CD14-positive monocyte (primary cell): ENCODE results near the gene NOP53. TPM values are rescaled to one million over a fixed set of nuclear protein-coding genes. Genes with fewer than 3 reads are reported as not detected.

Experiments used
- DNase-seq, 3 donors: peaks; one replicate each; pipeline ENCODE4 v3.0.0-alpha.2; 2011 to 2022
- H2AFZ ChIP-seq: 2 replicates; pipeline ENCODE4 v1.6.0; 2012; ENCODE audit warnings: mild to moderate bottlenecking, low read depth, low read length, inconsistent platforms; ENCODE audit not compliant: insufficient read depth, poor library complexity, severe bottlenecking
- H3K27ac ChIP-seq, 2 donors: 1 replicate in 1 of 2; 2 replicates in 1 of 2; pipeline ENCODE4 v1.5.1; 2012 to 2013; ENCODE audit warnings: low read length in 2 of 2, control low read depth in 1 of 2, inconsistent platforms in 1 of 2, low read depth in 1 of 2, mild to moderate bottlenecking in 1 of 2
- H3K27me3 ChIP-seq, 2 donors: one replicate each; pipeline versions ENCODE4 v1.6.0 to v1.6.1; 2011 to 2013; ENCODE audit warnings: low read length in 2 of 2; ENCODE audit not compliant: control insufficient read depth in 2 of 2, insufficient read depth in 2 of 2
- H3K36me3 ChIP-seq, 2 donors: replicated peaks in 1 of 2; 1 replicate in 1 of 2; 2 replicates in 1 of 2; pipeline versions ENCODE4 v1.5.1 to v1.6.1; 2012 to 2013; ENCODE audit warnings: low read length in 2 of 2, control low read depth in 1 of 2, inconsistent platforms in 1 of 2, mild to moderate bottlenecking in 1 of 2; ENCODE audit not compliant: insufficient read depth in 2 of 2, control insufficient read depth in 1 of 2
- H3K4me1 ChIP-seq, 2 donors: 1 replicate in 1 of 2; 2 replicates in 1 of 2; pipeline versions ENCODE4 v1.5.1 to v1.6.1; 2012 to 2013; ENCODE audit warnings: low read length in 2 of 2, control low read depth in 1 of 2, inconsistent platforms in 1 of 2, mild to moderate bottlenecking in 1 of 2, moderate library complexity in 1 of 2; ENCODE audit not compliant: insufficient read depth in 2 of 2, control insufficient read depth in 1 of 2
- H3K4me2 ChIP-seq: replicated peaks from 2 replicates; pipeline ENCODE3; 2012; ENCODE audit warnings: low read length, moderate library complexity, mild to moderate bottlenecking; ENCODE audit not compliant: poor library complexity, severe bottlenecking; ENCODE audit errors: extremely low read depth
- H3K4me3 ChIP-seq, 3 experiments: fragments of 200-600 bp in 1 of 3; sonication (generic) in 1 of 3; replicated peaks in 1 of 3; 1 replicate in 2 of 3; 2 replicates in 1 of 3; pipeline ENCODE4 v1.5.1; 2011 to 2013; ENCODE audit warnings: low read length in 3 of 3, mild to moderate bottlenecking in 3 of 3, control low read depth in 2 of 3, low read depth in 2 of 3, inconsistent platforms in 1 of 3, moderate library complexity in 1 of 3
- H3K79me2 ChIP-seq: 2 replicates; pipeline ENCODE4 v1.6.0; 2012; ENCODE audit warnings: mild to moderate bottlenecking, control low read depth, inconsistent platforms, low read length, moderate library complexity; ENCODE audit not compliant: insufficient read depth
- H3K9ac ChIP-seq: 2 replicates; pipeline ENCODE4 v1.6.0; 2017; ENCODE audit warnings: low read length, mild to moderate bottlenecking; ENCODE audit not compliant: insufficient read depth, poor library complexity, severe bottlenecking
- H3K9me3 ChIP-seq, 2 donors: replicated peaks in 1 of 2; 1 replicate in 1 of 2; 2 replicates in 1 of 2; pipeline versions ENCODE4 v1.5.1 to v1.6.1; 2012 to 2013; ENCODE audit warnings: low read length in 2 of 2, control low read depth in 1 of 2; ENCODE audit not compliant: control insufficient read depth in 1 of 2, insufficient read depth in 1 of 2
- H4K20me1 ChIP-seq: 2 replicates; pipeline ENCODE4 v1.6.0; 2012; ENCODE audit warnings: mild to moderate bottlenecking, low read length, control low read depth, moderate library complexity; ENCODE audit not compliant: insufficient read depth
- H3K27ac Mint-ChIP-seq, 7 donors: one replicate each; pipeline ENCODE4 v1.8.0; 2020; ENCODE audit warnings: mild to moderate bottlenecking in 7 of 7, mixed read lengths in 7 of 7, moderate library complexity in 6 of 7, inconsistent platforms in 2 of 7
- H3K27me3 Mint-ChIP-seq, 3 donors: one replicate each; pipeline ENCODE4 v1.8.0; 2021 to 2022; ENCODE audit warnings: low read depth in 3 of 3, mild to moderate bottlenecking in 3 of 3, mixed read lengths in 3 of 3, moderate library complexity in 3 of 3, inconsistent platforms in 1 of 3
- H3K36me3 Mint-ChIP-seq, 2 donors: one replicate each; pipeline ENCODE4 v1.8.0; 2020; ENCODE audit warnings: mixed read lengths in 2 of 2, inconsistent platforms in 1 of 2, mild to moderate bottlenecking in 1 of 2
- H3K4me1 Mint-ChIP-seq: one replicate; pipeline ENCODE4 v1.8.0; 2020; ENCODE audit warnings: mild to moderate bottlenecking, mixed read lengths
- H3K4me3 Mint-ChIP-seq, 2 donors: one replicate each; pipeline ENCODE4 v1.8.0; 2020; ENCODE audit warnings: mild to moderate bottlenecking in 2 of 2, mixed read lengths in 2 of 2, moderate library complexity in 1 of 2
- H3K9me3 Mint-ChIP-seq, 7 donors: one replicate each; pipeline ENCODE4 v1.8.0; 2020 to 2022; ENCODE audit warnings: mixed read lengths in 7 of 7, mild to moderate bottlenecking in 6 of 7, moderate library complexity in 6 of 7, inconsistent platforms in 2 of 7
- CTCF ChIP-seq: fragments of 200-600 bp; IDR thresholded peaks from one replicate; pipeline ENCODE4 v1.8.0; 2022; ENCODE audit warnings: antibody characterized with exemption, mild to moderate bottlenecking
- WGBS: methylation state at CpG from one replicate; pipeline ENCODE4 v1.1.5; 2013; ENCODE audit warnings: missing lambda C conversion rate; ENCODE audit not compliant: insufficient coverage; 5-methylcytosine and 5-hydroxymethylcytosine counted together
- intact Hi-C, 2 donors: fragments of 100-400 bp; cut with micrococcal nuclease; formaldehyde crosslinking; loops; one replicate each; pipeline versions ENCODE4 v1.15.0 to v1.15.1; 2023
- polyA minus RNA-seq: library from RNA; depleted of rRNA, polyadenylated mRNA; stranded (reverse); fragments of >200 nt; gene quantifications from 2 replicates; pipeline ENCODE4 v1.2.3, GENCODE V29; 2012
- polyA plus RNA-seq, 3 donors: library from polyadenylated mRNA; depleted of rRNA in 1 of 3; unstranded in 2 of 3; stranded (reverse) in 1 of 3; fragments of 300-500 nt in 2 of 3; fragments of >200 nt in 1 of 3; fragmentation: Illumina TruSeq in 2 of 3; gene quantifications; 1 replicate in 2 of 3; 2 replicates in 1 of 3; pipeline ENCODE4 v1.2.3, GENCODE V29; 2012 to 2021
- total RNA-seq, 12 experiments: library from RNA in 1 of 12; stranded (reverse) in 1 of 12; fragments of 120-200 nt in 1 of 12; gene quantifications; one replicate each; pipeline ENCODE4 v1.2.4 and lab custom pipeline; 2013 to 2026; ENCODE audit warnings: mixed read lengths in 6 of 12, inconsistent platforms in 1 of 12

NOP53 gene
- 193 TPM for total RNA-seq (2013)
- polyA plus RNA-seq = 100 to 1,000 TPM in 1 of 3 donors, 10 to 100 TPM in 2; 47.5 to 193 (median 70.4) TPM
- 113 and 187 TPM in 2 replicates for polyA minus RNA-seq
- 57.0 to 252 (median 144) reads per million in 11 experiments for total RNA-seq (lab: John Stamatoyannopoulos, UW)

GRCh38 chr19:47745010-47745901, at the start of gene NOP53:
Gene NOP53 (plus strand): TSS chr19:47745546. CDS start chr19:47745560, 14 bp downstream.
- peak within 1 kb of the TSS; percentile 72 to 85 (median 82) for H3K4me3 ChIP-seq
- peaks cover 33% of the 10 kb centered on the region for H3K4me1 Mint-ChIP-seq

More at GRCh38 chr19:47745010-47745901, at the start of gene NOP53:
- DNase-seq = peak; percentile 95 to 97 (median 96)
- Mint-ChIP-seq H3K27ac (peak within 1 kb of the TSS; percentile 95 to 100 (median 99)), H3K4me3 (peak within 1 kb of the TSS; percentile 94 to 96), H3K36me3 (peaks cover 23 to 36% of the 10 kb centered on the region in 2 donors), H3K9me3 (peaks cover 0 to 2% (median 0%) of the 10 kb centered on the region in 7 donors), H3K27me3 (peaks cover 3 to 7% (median 4%) of the 10 kb centered on the region in 3 donors)
- H3K9ac ChIP-seq = peak within 1 kb of the TSS; percentile 96
- 2% methylated on average over 34 of the region's 53 CpGs for WGBS
- H3K36me3 ChIP-seq = peaks cover 20 to 36% of the 10 kb centered on the region in 2 donors
- no peaks in the 10 kb centered on the region for H3K9me3 ChIP-seq
- H4K20me1 ChIP-seq = peaks cover 32% of the 10 kb centered on the region
- TF ChIP-seq CTCF = no peak
- intact Hi-C loops = loop anchor here in 1 of 2 donors (10.0 kb wide), 2 partner anchors 230 to 470 kb away; partner anchors contain the start of genes INAFM1 and NAPA
- no peaks in the 10 kb centered on the region for H3K27me3 ChIP-seq
- H3K4me2 ChIP-seq = peak within 1 kb of the TSS; percentile 72
- peaks cover 34 to 46% of the 10 kb centered on the region in 2 donors for H3K4me1 ChIP-seq
- peaks cover 44% of the 10 kb centered on the region for H3K79me2 ChIP-seq
- H2AFZ ChIP-seq = peak within 1 kb of the TSS; percentile 85
- H3K27ac ChIP-seq = peak within 1 kb of the TSS; percentile 81 to 94
